Breast epithelium (tissue), 3 donors: Measurements from ENCODE around the gene LSAMP.

Source experiments
- CTCF ChIP-seq, 3 donors: fragments of 450-650 bp; IDR thresholded peaks; one replicate each; pipeline ENCODE4 v1.5.1; 2016 to 2017; ENCODE audit warnings: antibody characterized with exemption in 3 of 3, mild to moderate bottlenecking in 3 of 3, moderate library complexity in 3 of 3
- POLR2A ChIP-seq: fragments of 450-650 bp; IDR thresholded peaks from one replicate; pipeline ENCODE4 v1.6.1; 2016; ENCODE audit warnings: antibody characterized with exemption, mild to moderate bottlenecking, moderate library complexity
- POLR2AphosphoS5 ChIP-seq, 3 donors: sonication (generic); formaldehyde crosslinking; IDR thresholded peaks; one replicate each; pipeline ENCODE4 v1.6.1; 2017; ENCODE audit warnings: antibody characterized with exemption in 3 of 3

DNA sequence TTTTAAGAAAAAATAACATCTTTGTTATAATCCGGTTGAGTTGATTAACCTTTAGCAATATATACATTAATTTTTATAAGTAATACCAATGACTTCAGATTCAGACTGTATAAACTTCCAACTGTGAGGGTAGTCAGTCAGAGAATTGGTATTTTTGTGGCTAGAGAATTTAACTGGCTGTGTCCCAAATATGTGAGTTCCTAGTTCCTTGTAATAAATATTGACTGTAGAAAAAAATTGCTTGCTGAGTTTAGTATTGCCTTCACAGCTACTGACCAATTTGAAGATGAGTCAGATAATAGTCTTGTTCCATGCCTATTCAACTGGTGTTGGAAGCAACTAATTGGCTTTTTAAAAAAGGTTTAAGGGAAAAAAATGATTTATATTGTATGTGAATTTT is 611.2 kb downstream of the LSAMP start:
- TF ChIP-seq CTCF (IDR thresholded peaks at IDR 0.05) (no peak), POLR2A (no peak), POLR2AphosphoS5 (IDR thresholded peaks at IDR 0.05) (no peak)
